Measurements from ENCODE around the gene RAB3GAP2.

DNA sequence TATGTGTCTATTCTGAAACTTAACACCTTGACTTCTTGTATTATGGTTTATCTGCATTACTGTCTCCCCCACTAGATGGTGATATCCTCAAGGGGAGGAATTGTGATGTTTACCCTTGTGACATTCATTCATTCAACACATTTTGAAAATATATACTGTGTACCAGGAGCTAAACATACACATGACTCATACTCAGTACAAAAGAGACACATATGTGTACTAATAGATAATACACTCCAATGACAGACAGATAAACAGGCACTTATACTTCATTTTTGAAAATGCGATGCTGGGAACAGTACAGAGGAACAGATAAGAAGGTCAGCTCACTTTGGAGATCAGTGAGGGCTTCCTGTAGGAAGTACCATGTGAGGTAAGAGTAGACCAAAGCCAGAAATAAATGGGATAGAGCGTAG lies 8.9 kb upstream of the RAB3GAP2 start:
- TF ChIP-seq, protein P1, sequence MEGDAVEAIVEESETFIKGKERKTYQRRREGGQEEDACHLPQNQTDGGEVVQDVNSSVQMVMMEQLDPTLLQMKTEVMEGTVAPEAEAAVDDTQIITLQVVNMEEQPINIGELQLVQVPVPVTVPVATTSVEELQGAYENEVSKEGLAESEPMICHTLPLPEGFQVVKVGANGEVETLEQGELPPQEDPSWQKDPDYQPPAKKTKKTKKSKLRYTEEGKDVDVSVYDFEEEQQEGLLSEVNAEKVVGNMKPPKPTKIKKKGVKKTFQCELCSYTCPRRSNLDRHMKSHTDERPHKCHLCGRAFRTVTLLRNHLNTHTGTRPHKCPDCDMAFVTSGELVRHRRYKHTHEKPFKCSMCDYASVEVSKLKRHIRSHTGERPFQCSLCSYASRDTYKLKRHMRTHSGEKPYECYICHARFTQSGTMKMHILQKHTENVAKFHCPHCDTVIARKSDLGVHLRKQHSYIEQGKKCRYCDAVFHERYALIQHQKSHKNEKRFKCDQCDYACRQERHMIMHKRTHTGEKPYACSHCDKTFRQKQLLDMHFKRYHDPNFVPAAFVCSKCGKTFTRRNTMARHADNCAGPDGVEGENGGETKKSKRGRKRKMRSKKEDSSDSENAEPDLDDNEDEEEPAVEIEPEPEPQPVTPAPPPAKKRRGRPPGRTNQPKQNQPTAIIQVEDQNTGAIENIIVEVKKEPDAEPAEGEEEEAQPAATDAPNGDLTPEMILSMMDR (conservative IDR thresholded peaks at IDR 0.05; ENCODE audit: low read length) = peak; percentile 69
- no peak for TF ChIP-seq EZH2phosphoT487 (IDR thresholded peaks at IDR 0.05; ENCODE audit: borderline replicate concordance)
